Lung (tissue), 12 donors: Measurements from ENCODE around the gene HDAC1. TPM values are rescaled to one million over a fixed set of nuclear protein-coding genes. Genes with fewer than 3 reads are reported as not detected.
A peak's percentile ranks its signal among the peaks of the same experiment; 100 is the strongest.

ENCODE experiments used
- ATAC-seq: fragments of 200-7000 bp; cut with Tn5 transposase; one replicate; pipeline ENCODE4 v1.9.1; 2020; ENCODE audit warnings: moderate number of reproducible peaks; ENCODE audit not compliant: insufficient read depth, low FRiP score
- DNase-seq, 3 donors: peaks; one replicate each; pipeline ENCODE4 v3.0.0-alpha.2; 2013 to 2017
- H3K27ac ChIP-seq, 2 donors: one replicate each; pipeline ENCODE4 v1.5.1; 2013; ENCODE audit warnings: mild to moderate bottlenecking in 2 of 2, moderate library complexity in 2 of 2, control low read depth in 1 of 2, inconsistent platforms in 1 of 2, low read depth in 1 of 2, low read length in 1 of 2
- H3K27me3 ChIP-seq, 3 donors: one replicate each; pipeline ENCODE4 v1.5.1; 2013; ENCODE audit warnings: low read length in 2 of 3; ENCODE audit not compliant: control insufficient read depth in 3 of 3, insufficient read depth in 3 of 3
- H3K36me3 ChIP-seq, 4 donors: one replicate each; pipeline ENCODE4 v1.5.1; 2013; ENCODE audit warnings: low read length in 4 of 4, mild to moderate bottlenecking in 1 of 4, moderate library complexity in 1 of 4; ENCODE audit not compliant: control insufficient read depth in 4 of 4, insufficient read depth in 4 of 4
- H3K4me1 ChIP-seq, 5 donors: one replicate each; pipeline ENCODE4 v1.5.1; 2013; ENCODE audit warnings: low read length in 5 of 5, mild to moderate bottlenecking in 2 of 5, moderate library complexity in 1 of 5; ENCODE audit not compliant: control insufficient read depth in 5 of 5, insufficient read depth in 5 of 5
- H3K4me3 ChIP-seq: one replicate; pipeline ENCODE4 v1.5.1; 2013; ENCODE audit warnings: mild to moderate bottlenecking, control low read depth, moderate library complexity
- H3K9ac ChIP-seq, 2 donors: one replicate each; pipeline ENCODE4 v1.5.1; 2013; ENCODE audit warnings: low read length in 2 of 2, control low read depth in 1 of 2; ENCODE audit not compliant: insufficient read depth in 1 of 2
- H3K9me3 ChIP-seq, 4 donors: one replicate each; pipeline ENCODE4 v1.5.1; 2013; ENCODE audit warnings: low read length in 3 of 4, mild to moderate bottlenecking in 1 of 4, moderate library complexity in 1 of 4; ENCODE audit not compliant: control insufficient read depth in 4 of 4, insufficient read depth in 3 of 4
- WGBS, 2 donors: extraction: QIAGEN DNeasy Blood & Tissue Kit; methylation state at CpG; one replicate each; pipeline ENCODE4 v1.1.7; 2013; 5-methylcytosine and 5-hydroxymethylcytosine counted together
- polyA plus RNA-seq, 2 donors: library from polyadenylated mRNA; stranded (reverse); fragments of 200-250 nt; gene quantifications; one replicate each; pipeline ENCODE4 v1.2.1, GENCODE V29; 2013
- total RNA-seq, 2 donors: library from RNA; depleted of rRNA in 1 of 2; stranded (reverse); fragments of >200 nt in 1 of 2; gene quantifications; one replicate each; pipeline ENCODE4 v1.2.1, GENCODE V29; 2014 to 2021
- TF ChIP-seq, protein P1 (sequence below): IDR thresholded peaks from 2 replicates; pipeline ENCODE4 v1.5.1; 2012; ENCODE audit warnings: mild to moderate bottlenecking; ENCODE audit errors: control extremely low read depth, extremely low read depth
- donor health status: control.
- donor health status: control.
- donor health status: Bipolar disorder and iron deficiency.
- donor health status: healthy.
- donor health status: DM: yes; HTN: yes; CAD: no.

Gene HDAC1
- total and polyA plus RNA-seq, 4 donors: 47.3 to 90.4 (median 72.5) TPM

DNA sequence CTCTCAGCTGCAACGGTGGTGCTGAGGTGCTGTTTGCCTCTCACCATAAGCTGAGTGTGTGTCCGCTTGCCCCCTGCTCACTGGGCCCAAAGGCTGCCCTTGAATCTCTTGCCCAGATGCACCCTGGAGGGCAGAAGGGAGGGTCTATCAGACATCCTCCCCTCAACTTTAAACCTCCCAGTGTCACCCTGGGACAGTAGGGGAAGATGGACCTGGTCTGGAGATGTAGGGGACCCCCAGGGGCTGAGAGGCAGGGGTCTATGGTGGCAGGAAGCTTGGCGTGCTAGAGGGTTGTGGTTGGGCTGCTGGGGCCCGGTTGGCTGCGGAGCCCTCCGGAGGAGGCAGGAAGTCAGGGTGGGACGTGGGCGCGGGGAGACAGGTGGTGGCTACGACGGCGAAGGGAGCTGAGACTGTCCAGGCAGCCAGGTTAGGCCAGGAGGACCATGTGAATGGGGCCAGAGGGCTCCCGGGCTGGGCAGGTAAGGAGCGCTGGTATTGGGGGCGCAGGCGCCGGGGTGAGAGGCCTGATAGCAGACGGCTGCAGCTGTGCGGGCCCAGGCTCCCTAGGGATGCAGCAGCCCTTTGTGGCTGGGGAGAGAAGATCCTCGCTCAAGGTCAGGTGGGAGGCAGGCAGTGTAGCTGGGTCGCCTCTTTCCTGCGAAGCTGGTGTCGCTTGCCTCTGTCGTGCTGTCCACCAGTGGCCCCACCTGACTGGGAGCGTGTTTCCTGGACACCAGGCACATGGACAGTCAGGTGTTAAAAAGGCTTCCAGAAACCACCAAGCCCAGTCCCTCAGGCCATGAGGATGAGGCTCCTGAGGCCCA lies 40.8 kb upstream of the HDAC1 start, which contains the start of gene LCK:
TSS of gene LCK (plus strand) at position 373 of the 824 bp plus-strand sequence. CDS start 23,065 bp downstream, outside the sequence.
- 63 to 70% methylated on average over 25 of the region's 25 CpGs for WGBS, 2 donors
- Histone ChIP-seq H3K36me3 (no peaks in the 10 kb centered on the region), H3K27me3 (no peaks in the 10 kb centered on the region), H3K4me1 (peaks cover 0 to 22% (median 2%) of the 10 kb centered on the region in 5 donors), H3K9me3 (no peaks in the 10 kb centered on the region), H3K4me3 (no peak within 1 kb of the TSS), H3K27ac (peak within 1 kb of the TSS; percentile 29 to 82), H3K9ac (no peak within 1 kb of the TSS)
- ATAC-seq (no peak), DNase-seq (no peak)
- TF ChIP-seq, protein P1, sequence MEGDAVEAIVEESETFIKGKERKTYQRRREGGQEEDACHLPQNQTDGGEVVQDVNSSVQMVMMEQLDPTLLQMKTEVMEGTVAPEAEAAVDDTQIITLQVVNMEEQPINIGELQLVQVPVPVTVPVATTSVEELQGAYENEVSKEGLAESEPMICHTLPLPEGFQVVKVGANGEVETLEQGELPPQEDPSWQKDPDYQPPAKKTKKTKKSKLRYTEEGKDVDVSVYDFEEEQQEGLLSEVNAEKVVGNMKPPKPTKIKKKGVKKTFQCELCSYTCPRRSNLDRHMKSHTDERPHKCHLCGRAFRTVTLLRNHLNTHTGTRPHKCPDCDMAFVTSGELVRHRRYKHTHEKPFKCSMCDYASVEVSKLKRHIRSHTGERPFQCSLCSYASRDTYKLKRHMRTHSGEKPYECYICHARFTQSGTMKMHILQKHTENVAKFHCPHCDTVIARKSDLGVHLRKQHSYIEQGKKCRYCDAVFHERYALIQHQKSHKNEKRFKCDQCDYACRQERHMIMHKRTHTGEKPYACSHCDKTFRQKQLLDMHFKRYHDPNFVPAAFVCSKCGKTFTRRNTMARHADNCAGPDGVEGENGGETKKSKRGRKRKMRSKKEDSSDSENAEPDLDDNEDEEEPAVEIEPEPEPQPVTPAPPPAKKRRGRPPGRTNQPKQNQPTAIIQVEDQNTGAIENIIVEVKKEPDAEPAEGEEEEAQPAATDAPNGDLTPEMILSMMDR: no peak

DNA sequence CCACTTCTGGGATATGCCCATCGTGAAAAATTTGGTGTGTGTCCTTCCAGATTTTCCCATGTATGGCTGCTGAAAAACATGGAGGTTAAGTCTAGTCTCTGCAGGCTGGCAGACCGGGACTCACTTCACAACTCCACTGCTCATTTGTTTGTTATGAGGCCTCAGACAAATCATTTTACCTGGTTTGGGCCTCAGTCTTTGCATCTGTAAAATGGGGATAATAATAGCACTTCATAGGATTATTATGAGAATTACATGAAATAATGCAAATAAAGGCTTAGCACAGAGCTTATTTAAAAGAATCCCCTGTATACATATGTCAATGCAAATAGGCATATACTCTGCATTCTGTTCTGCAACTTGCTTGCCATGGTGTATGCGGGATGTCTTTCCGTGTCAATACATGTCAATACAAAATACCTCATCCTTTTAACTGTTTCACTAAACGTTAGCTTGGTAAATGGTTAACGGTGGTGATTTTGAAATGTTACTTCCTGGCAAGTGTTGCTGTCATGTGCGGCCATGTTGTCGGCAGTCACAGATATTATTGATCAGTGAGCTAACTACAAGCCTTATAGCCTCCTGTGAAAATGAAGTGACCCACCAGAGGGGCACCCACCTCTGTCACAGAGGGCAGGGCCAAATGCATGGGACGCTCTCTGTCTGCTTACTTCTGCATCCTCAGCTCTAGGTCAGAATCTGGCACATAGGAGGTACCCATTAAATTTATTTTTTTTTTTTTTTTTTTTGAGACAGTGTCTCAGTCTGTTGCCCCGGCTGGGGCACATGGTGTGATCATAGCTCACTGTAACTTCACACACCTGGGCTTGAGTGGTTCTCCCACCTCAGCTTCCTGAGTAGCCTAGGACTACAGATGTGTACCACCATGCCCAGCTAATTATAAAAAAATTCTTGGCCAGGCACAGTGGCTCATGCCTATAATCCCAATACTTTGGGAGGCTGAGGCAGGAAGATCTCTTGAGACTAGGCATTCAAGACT lies 36.5 kb upstream of the HDAC1 start:
- no peak overlapping the region for H3K9ac ChIP-seq
- no peak overlapping the region for H3K27ac ChIP-seq
- H3K4me3 ChIP-seq: no peak overlapping the region
- DNase-seq (no peak), ATAC-seq (no peak)
- H3K9me3 ChIP-seq: no peaks in the 10 kb centered on the region
- peaks cover 0 to 13% (median 2%) of the 10 kb centered on the region in 5 donors for H3K4me1 ChIP-seq
- whole genome bisulfite sequencing, 2 donors: 66 to 75% methylated on average over 10 of the region's 10 CpGs
- TF ChIP-seq, protein P1: no peak
- H3K27me3 ChIP-seq: no peaks in the 10 kb centered on the region
- H3K36me3 ChIP-seq: no peaks in the 10 kb centered on the region

DNA sequence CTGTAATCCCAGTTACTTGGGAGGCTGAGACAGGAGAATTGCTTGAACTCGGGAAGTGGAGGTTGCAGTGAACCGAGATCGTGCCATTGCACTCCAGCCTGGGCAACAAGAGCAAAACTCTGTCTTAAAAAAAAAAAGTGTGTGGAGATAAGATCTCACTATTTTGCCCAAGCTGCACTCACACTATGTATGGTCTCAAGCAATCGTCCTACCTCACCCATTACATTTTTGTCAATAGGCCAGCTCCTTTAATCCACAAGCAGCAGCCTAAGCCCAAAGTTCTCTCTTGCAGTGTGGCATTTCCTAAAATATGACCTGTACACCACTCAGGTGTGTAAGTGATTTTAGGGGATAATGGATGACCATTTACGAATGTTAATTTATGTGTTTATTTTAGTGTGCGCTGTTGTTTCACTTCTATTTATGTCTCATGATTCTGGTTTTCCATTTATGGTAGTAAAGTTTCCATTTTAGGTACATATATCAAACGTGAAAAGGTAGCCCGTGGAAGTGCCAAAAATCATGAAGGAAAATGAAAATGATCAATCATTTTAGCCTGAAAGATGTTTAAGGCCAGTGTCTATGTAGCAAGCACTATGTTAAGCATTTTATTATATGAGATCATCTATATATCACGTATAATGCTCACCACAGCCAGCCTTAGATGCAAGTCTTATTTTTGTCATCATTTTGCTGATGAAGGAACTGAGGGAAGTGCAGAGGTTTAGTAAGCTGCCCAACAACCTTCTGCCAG lies 35.2 kb upstream of the HDAC1 start:
- DNase-seq: no peak
- WGBS, 2 donors: 76 to 85% methylated on average over 9 of the region's 9 CpGs
- ATAC-seq: no peak
- Histone ChIP-seq H3K27me3 (no peaks in the 10 kb centered on the region), H3K4me1 (peaks cover 0 to 3% (median 2%) of the 10 kb centered on the region in 5 donors), H3K9me3 (no peaks in the 10 kb centered on the region), H3K36me3 (no peaks in the 10 kb centered on the region), H3K4me3 (no peak overlapping the region), H3K27ac (no peak overlapping the region), H3K9ac (no peak overlapping the region)
- TF ChIP-seq, protein P1: no peak
